Embryonic facial prominence (tissue), 1 donor: ENCODE measurements around the gene ARHGEF39.

ENCODE experiments used
- DNase-seq: peaks from one replicate; pipeline ENCODE4 v3.0.0-alpha.2; 2016; ENCODE audit errors: extremely low spot score

The ARHGEF39 gene

GRCh38 chr9:35664531-35665470 is at the start of gene ARHGEF39:
TSS of gene ARHGEF39 (minus strand) at chr9:35665195. CDS start at chr9:35665169, 26 bp downstream.
- DNase-seq, result peak; percentile 47

- no peak for DNase-seq
Measured at GRCh38 chr9:35714123-35714522, 49.1 kb upstream of the ARHGEF39 start.

GRCh38 chr9:35713578-35713977 is 48.6 kb upstream of the ARHGEF39 start:
- DNase-seq, result no peak

GRCh38 chr9:35712762-35713400 is 47.9 kb upstream of the ARHGEF39 start:
- no peak for DNase-seq

- DNase-seq, result no peak
Measured at GRCh38 chr9:35711501-35712428, 46.8 kb upstream of the ARHGEF39 start.

- no peak for DNase-seq
Measured at GRCh38 chr9:35710818-35711500, 46.0 kb upstream of the ARHGEF39 start.

GRCh38 chr9:35708146-35708545 is 43.2 kb upstream of the ARHGEF39 start:
- no peak for DNase-seq

- DNase-seq, result no peak
Measured at GRCh38 chr9:35706951-35707350, 42.0 kb upstream of the ARHGEF39 start.

GRCh38 chr9:35705836-35706430 is 40.9 kb upstream of the ARHGEF39 start:
- no peak for DNase-seq

- no peak for DNase-seq
Measured at GRCh38 chr9:35705372-35705771, 40.4 kb upstream of the ARHGEF39 start.

GRCh38 chr9:35703906-35704672 is 39.1 kb upstream of the ARHGEF39 start:
- no peak for DNase-seq

GRCh38 chr9:35702696-35703095 is 37.7 kb upstream of the ARHGEF39 start:
- no peak for DNase-seq

- no peak for DNase-seq
Measured at GRCh38 chr9:35700942-35701341, 35.9 kb upstream of the ARHGEF39 start.

- no peak for DNase-seq
Measured at GRCh38 chr9:35700031-35700430, 35.0 kb upstream of the ARHGEF39 start.

GRCh38 chr9:35698231-35698630 is 33.2 kb upstream of the ARHGEF39 start:
- no peak for DNase-seq

- no peak for DNase-seq
Measured at GRCh38 chr9:35697486-35697885, 32.5 kb upstream of the ARHGEF39 start.

- DNase-seq, result no peak
Measured at GRCh38 chr9:35696520-35697215, 31.7 kb upstream of the ARHGEF39 start.

- DNase-seq, result no peak
Measured at GRCh38 chr9:35695943-35696401, 31.0 kb upstream of the ARHGEF39 start.

- no peak for DNase-seq
Measured at GRCh38 chr9:35691757-35692301, 26.8 kb upstream of the ARHGEF39 start.
